ENCODE data around the gene BLOC1S2.

The BLOC1S2 gene

GRCh38 chr10:100267239-100268104 is 19.0 kb downstream of the BLOC1S2 start, which contains the start of gene CWF19L1:
TSS of gene CWF19L1 (minus strand) at chr10:100267638. CDS start at chr10:100267593, 45 bp downstream.
- peak within 1 kb of the TSS; percentile 98 for H3K27ac Mint-ChIP-seq
- CTCF ChIA-PET = no interaction called here
- DNase-seq = peak; percentile 86
- H3K27me3 Mint-ChIP-seq = no peaks in the 10 kb centered on the region
- peaks cover 4% of the 10 kb centered on the region for H3K36me3 Mint-ChIP-seq
- no peaks in the 10 kb centered on the region for H3K9me3 Mint-ChIP-seq
- peak within 1 kb of the TSS; percentile 100 for H3K4me3 Mint-ChIP-seq
- peaks cover 29% of the 10 kb centered on the region for H3K4me1 Mint-ChIP-seq

- peaks cover 33% of the 10 kb centered on the region for H3K4me1 Mint-ChIP-seq
- H3K27me3 Mint-ChIP-seq = no peaks in the 10 kb centered on the region
- no peaks in the 10 kb centered on the region for H3K9me3 Mint-ChIP-seq
- CTCF ChIA-PET = no interaction called here
- H3K27ac Mint-ChIP-seq = peak overlapping the region; percentile 26
- peak overlapping the region; percentile 100 for H3K4me3 Mint-ChIP-seq
- H3K36me3 Mint-ChIP-seq = peaks cover 10% of the 10 kb centered on the region
- DNase-seq = no peak
Observed at GRCh38 chr10:100265821-100266485, 20.5 kb downstream of the BLOC1S2 start.

GRCh38 chr10:100254191-100254590 is 32.3 kb downstream of the BLOC1S2 start:
- Mint-ChIP-seq H3K4me3 (no peak overlapping the region), H3K4me1 (no peaks in the 10 kb centered on the region), H3K36me3 (peaks cover 55% of the 10 kb centered on the region), H3K9me3 (no peaks in the 10 kb centered on the region), H3K27ac (no peak overlapping the region), H3K27me3 (no peaks in the 10 kb centered on the region)
- DNase-seq = no peak
- CTCF ChIA-PET = no interaction called here

GRCh38 chr10:100253041-100253440 is 33.4 kb downstream of the BLOC1S2 start:
- no peak overlapping the region for H3K27ac Mint-ChIP-seq

GRCh38 chr10:100248820-100249219 is 37.7 kb downstream of the BLOC1S2 start:
- Mint-ChIP-seq H3K27ac (no peak overlapping the region), H3K4me1 (no peaks in the 10 kb centered on the region), H3K4me3 (no peak overlapping the region), H3K27me3 (no peaks in the 10 kb centered on the region), H3K36me3 (peaks cover 49% of the 10 kb centered on the region), H3K9me3 (no peaks in the 10 kb centered on the region)
- CTCF ChIA-PET = interaction anchor here (1.8 kb wide), 1 partner anchor 9 kb away, joined by 3 read pairs; no protein-coding TSS in a partner anchor
- DNase-seq = no peak

More at GRCh38 chr10:100253041-100253440, 33.4 kb downstream of the BLOC1S2 start:
- CTCF ChIA-PET = no interaction called here
- Mint-ChIP-seq H3K4me1 (no peaks in the 10 kb centered on the region), H3K4me3 (no peak overlapping the region), H3K9me3 (no peaks in the 10 kb centered on the region), H3K27me3 (no peaks in the 10 kb centered on the region), H3K36me3 (peaks cover 57% of the 10 kb centered on the region)
- no peak for DNase-seq

- no peak overlapping the region for H3K4me3 Mint-ChIP-seq
- DNase-seq = no peak
Observed at GRCh38 chr10:100245484-100246220, 40.8 kb downstream of the BLOC1S2 start.

GRCh38 chr10:100239851-100240250 is 46.6 kb downstream of the BLOC1S2 start:
- Mint-ChIP-seq H3K27ac (no peak overlapping the region), H3K4me3 (no peak overlapping the region), H3K9me3 (no peaks in the 10 kb centered on the region), H3K36me3 (peaks cover 41% of the 10 kb centered on the region), H3K27me3 (no peaks in the 10 kb centered on the region), H3K4me1 (no peaks in the 10 kb centered on the region)
- CTCF ChIA-PET = interaction anchor here (0.6 to 1.1 kb wide), 8 partner anchors 9 to 394 kb away, joined by 3 to 8 read pairs (median 4); partner anchors contain the start of gene CHUK
- DNase-seq = no peak

More at GRCh38 chr10:100245484-100246220, 40.8 kb downstream of the BLOC1S2 start:
- Mint-ChIP-seq H3K36me3 (peaks cover 47% of the 10 kb centered on the region), H3K4me1 (no peaks in the 10 kb centered on the region), H3K27ac (no peak overlapping the region), H3K27me3 (no peaks in the 10 kb centered on the region), H3K9me3 (no peaks in the 10 kb centered on the region)
- CTCF ChIA-PET = interaction anchor here (0.9 kb wide), 1 partner anchor 15 kb away, joined by 3 read pairs; no protein-coding TSS in a partner anchor

GRCh38 chr10:100238429-100238828 is 48.1 kb downstream of the BLOC1S2 start:
- no peak overlapping the region for H3K4me3 Mint-ChIP-seq
- DNase-seq = no peak
- no peaks in the 10 kb centered on the region for H3K9me3 Mint-ChIP-seq
- H3K27me3 Mint-ChIP-seq = no peaks in the 10 kb centered on the region
- CTCF ChIA-PET = no interaction called here
- no peaks in the 10 kb centered on the region for H3K4me1 Mint-ChIP-seq
- no peak overlapping the region for H3K27ac Mint-ChIP-seq
- H3K36me3 Mint-ChIP-seq = peaks cover 43% of the 10 kb centered on the region

GRCh38 chr10:100232101-100232500 is 54.4 kb downstream of the BLOC1S2 start:
- H3K4me1 Mint-ChIP-seq = peaks cover 26% of the 10 kb centered on the region
- no peaks in the 10 kb centered on the region for H3K9me3 Mint-ChIP-seq
- H3K36me3 Mint-ChIP-seq = peaks cover 28% of the 10 kb centered on the region
- CTCF ChIA-PET = interaction anchor here (1.0 to 1.2 kb wide), 2 partner anchors 9 to 17 kb away, joined by 3 to 4 read pairs; no protein-coding TSS in a partner anchor
- DNase-seq = no peak
- no peak overlapping the region for H3K4me3 Mint-ChIP-seq
- no peak overlapping the region for H3K27ac Mint-ChIP-seq
- H3K27me3 Mint-ChIP-seq = no peaks in the 10 kb centered on the region

- Mint-ChIP-seq H3K9me3 (no peaks in the 10 kb centered on the region), H3K36me3 (peaks cover 25% of the 10 kb centered on the region), H3K4me1 (peaks cover 33% of the 10 kb centered on the region), H3K27ac (peak overlapping the region; percentile 90), H3K4me3 (peak overlapping the region; percentile 79), H3K27me3 (no peaks in the 10 kb centered on the region)
- DNase-seq = no peak
- CTCF ChIA-PET = interaction anchor here (0.6 to 1.1 kb wide), 2 partner anchors 10 kb away, joined by 3 to 4 read pairs; no protein-coding TSS in a partner anchor
Observed at GRCh38 chr10:100229819-100230422, 56.6 kb downstream of the BLOC1S2 start.

- Mint-ChIP-seq H3K27me3 (no peaks in the 10 kb centered on the region), H3K9me3 (no peaks in the 10 kb centered on the region), H3K27ac (no peak overlapping the region), H3K4me1 (peaks cover 19% of the 10 kb centered on the region), H3K36me3 (peaks cover 36% of the 10 kb centered on the region), H3K4me3 (no peak overlapping the region)
- no peak for DNase-seq
- CTCF ChIA-PET = interaction anchor here (1.0 kb wide), 1 partner anchor 19 kb away, joined by 4 read pairs; no protein-coding TSS in a partner anchor
Observed at GRCh38 chr10:100223879-100224278, 62.6 kb downstream of the BLOC1S2 start.
